ENCODE data around the gene PCSK7.
A peak's percentile ranks its signal among the peaks of the same experiment; 100 is the strongest.
"Not testable (repeated sequence)": the region's sequence is repeated elsewhere in the genome, so short reads cannot be mapped to it uniquely, and the experiment has no call there.

Gene PCSK7

DNA sequence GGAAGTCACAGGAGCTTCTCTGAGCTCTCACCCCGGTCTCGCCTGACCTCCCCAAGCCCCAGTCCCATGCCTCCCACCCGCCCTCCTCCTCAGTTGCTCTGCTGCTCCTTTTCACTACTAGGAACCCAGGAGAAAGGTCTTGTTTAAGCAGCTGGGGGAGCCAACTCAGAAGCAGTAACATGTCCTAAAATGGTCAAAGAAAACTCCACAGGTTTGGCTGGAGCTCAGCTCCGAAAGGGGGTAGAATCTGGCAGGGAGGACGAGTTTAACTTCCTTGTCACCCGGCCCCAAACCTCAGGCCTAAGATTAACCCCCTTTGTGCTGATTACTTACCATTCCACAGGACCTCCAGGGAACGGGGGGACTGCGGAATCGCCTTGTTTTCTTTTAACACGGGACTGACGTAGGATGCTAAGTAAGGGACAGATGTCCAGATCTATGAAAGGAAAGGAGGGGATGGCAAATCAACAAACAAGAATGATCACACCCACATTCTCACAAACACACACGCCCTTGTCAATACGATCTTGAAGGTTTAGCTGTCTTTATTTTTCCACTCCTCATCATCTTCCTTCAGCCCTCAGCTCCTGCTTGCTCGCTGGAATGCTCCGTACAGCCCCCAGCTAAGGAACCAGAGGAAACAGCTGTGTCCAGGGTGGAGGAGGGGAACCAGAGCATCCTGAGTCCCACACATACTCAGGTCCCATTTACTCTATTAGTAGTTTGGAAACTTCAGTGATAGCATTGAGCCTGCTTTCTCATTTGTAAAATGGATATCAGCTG is 13.5 kb downstream of the PCSK7 start:
- no peak for DNase-seq (ENCODE audit: insufficient read length, low spot score)
- no peak for FAIRE-seq

DNA sequence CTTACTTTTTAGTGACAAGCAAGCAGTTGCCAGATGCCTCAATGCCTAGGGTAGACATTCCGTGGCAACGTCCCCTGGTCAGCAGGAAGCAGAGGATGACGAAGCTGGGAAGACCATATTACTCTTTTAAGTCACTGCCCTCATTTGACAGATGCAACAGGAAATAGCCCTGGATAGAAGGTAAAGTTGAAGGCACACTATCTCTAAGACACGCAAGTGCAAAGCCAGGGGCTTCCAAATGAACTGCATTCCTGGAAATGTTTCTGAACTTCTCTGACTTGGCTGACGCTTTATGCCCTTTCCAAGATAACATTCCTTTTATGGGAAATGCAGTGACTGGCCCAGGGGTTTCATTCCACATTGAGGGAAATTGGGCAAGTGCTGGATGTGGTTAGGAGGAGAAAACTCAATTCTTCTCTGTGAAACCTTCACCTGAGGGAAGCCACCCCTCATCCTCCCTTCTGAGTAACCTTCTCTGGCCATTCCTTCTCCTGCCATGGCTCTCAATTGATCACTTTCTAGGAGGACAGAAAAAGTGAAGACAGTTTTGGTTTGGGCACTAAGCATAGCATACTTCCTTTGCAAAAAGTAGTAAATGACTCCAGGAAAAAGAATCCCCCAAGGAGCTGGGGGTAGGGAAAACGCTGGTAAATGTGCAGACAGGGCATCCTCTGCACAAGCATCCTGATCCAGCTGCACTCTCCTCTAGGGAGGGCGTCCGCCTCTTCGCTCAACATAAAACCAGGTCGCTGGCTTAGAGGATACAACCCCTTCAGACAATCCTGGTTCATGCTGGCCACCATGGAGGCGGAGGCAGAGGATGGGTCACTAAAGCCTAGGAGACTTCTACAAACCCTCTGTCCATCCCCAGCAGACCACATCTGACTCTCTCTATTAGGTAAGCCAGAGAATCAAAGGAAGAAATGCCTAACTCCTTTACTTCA is 14.5 kb downstream of the PCSK7 start:
- no peak for DNase-seq (ENCODE audit: insufficient read length, low spot score)
- FAIRE-seq, result no peak

DNA sequence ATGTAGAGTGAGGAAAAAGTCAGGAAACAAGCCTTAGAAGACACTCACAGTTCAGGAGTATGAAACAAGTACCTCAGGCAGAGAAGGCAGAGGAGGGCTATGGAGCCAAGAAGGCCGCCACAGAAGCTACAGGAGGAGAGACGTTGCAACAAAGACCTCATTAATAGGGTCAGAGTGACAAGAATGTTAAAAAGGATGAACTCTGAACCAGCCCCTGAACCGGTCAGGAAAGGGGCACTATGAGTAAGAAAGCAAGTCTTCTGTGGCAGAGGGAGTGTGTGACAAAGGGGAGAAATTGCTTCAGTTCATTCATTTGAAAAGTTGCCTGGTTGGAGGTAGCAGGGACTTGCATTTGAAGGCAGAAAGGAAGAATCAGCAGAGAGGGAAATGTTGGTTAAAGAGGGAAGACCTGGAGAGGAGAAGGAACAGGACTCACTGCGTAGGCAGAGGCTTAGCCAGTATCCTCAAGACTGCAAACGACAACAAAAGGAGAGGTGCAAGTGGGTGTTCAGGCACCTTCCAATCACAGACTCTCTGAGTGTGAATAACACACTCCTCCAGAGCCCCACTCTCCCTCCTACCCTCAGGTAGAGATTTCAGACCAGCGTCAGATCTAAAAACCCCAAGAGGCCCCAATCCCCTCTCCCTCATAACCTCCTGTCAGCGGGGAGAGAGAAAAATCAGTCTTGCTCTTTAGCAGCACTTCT is 17.3 kb downstream of the PCSK7 start:
- FAIRE-seq (no peak), DNase-seq (ENCODE audit: insufficient read length, low spot score) (no peak)

- DNase-seq (ENCODE audit: insufficient read length, low spot score) (no peak), FAIRE-seq (no peak)
Observed at GRCh38 chr11:117212697-117213355, 19.0 kb downstream of the PCSK7 start.

DNA sequence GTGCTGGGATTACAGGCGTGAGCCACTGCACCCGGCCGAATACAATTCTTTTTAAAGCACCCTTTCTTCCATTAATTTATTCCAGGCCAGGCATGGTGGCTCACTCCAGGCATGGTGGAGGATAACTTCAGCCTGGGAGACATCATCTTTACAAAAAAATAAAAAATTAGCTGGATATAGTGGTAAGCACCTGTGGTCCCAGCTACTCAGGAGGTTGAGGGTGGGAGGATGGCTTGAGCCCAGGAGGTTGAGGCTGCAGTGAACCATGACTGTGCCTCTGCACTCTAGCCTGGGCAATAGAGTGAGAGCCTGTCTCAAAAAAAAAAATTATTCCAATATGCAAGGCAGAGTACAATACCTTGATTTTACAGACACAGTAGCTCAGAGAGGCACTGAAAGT is 21.3 kb downstream of the PCSK7 start:
- FAIRE-seq (no peak), DNase-seq (ENCODE audit: insufficient read length, low spot score) (no peak)

DNA sequence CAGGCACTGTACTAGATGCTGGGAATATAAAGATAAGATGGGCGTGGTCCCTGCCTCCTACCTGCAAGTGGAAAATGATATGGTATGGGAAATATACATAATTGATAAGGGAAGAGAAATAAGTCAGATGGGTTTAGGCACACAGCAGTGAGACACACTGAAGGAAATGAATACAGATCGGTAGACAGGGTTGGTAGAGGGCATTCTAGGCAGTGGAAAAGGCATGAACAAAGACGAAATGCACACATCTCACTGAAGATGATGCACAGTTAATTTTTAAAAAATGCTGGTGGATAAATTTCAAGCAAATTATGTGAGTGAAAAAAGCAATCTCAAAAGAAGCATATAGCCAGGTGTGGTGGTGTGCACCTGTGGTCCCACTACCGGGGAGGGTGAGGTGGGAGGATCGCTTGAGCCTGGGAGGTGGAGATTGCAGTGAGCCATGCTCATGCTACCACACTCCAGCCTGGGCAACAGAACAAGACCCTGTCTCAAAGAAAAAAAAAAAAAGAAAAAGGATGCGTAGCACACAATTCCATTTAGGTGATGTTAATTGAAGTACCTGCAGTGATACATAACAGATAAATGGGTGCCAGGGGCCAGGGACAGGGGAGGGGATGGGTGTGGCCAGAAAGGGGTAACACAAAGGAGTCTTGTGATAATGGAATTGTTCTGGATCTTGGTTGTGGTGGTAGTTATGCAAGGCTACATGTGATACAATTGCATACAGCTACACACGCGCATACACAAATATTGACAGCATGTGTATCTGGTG is 22.3 kb downstream of the PCSK7 start:
- not testable (repeated sequence) for FAIRE-seq; DNase-seq (ENCODE audit: insufficient read length, low spot score)

- not testable (repeated sequence) for DNase-seq (ENCODE audit: insufficient read length, low spot score); FAIRE-seq
Observed at GRCh38 chr11:117208710-117209109, 23.2 kb downstream of the PCSK7 start.

DNA sequence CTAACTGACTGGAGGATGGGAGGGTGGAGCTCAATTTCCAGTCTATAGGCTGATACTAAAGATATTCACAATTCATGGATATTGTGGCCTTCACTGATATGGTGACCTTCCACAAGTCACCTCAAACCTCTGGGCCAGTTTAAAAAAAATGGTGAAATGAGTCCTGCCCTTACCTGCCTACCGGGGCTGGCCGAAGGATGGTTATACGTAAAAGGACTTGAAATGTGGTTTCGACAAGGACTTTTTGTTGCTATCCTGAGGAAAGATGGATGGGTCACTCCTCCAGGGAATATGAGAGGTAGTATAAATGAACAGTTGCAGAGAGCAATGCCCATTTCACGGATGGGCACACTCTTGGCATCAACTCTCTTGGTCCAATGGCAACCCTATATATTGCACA is 24.4 kb downstream of the PCSK7 start:
- DNase-seq (ENCODE audit: insufficient read length, low spot score); FAIRE-seq: not testable (repeated sequence)

DNA sequence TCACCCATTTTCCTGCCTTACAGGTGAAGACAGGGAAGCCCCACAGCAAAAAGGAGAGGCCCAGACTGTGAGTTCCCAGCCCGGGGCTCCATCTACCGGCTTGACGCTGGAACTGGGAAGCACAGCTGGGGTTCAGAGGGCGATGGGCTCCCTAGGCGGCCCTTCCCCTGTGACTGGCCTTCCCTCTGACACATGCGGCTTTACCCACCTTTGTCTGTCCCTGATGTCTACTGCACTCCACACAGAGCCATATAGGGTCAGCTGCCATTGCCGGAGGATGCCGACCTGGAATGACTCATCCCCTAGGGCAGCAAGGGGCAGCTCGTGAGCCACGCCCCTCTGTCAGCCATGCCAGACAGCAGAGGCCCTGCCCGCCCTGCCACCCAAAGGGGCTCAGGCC is 25.0 kb downstream of the PCSK7 start:
- not testable (repeated sequence) for FAIRE-seq; DNase-seq (ENCODE audit: insufficient read length, low spot score)

GRCh38 chr11:117206111-117206510 is 25.8 kb downstream of the PCSK7 start:
- peak; percentile 53 for FAIRE-seq
- not testable (repeated sequence) for DNase-seq (ENCODE audit: insufficient read length, low spot score)

DNA sequence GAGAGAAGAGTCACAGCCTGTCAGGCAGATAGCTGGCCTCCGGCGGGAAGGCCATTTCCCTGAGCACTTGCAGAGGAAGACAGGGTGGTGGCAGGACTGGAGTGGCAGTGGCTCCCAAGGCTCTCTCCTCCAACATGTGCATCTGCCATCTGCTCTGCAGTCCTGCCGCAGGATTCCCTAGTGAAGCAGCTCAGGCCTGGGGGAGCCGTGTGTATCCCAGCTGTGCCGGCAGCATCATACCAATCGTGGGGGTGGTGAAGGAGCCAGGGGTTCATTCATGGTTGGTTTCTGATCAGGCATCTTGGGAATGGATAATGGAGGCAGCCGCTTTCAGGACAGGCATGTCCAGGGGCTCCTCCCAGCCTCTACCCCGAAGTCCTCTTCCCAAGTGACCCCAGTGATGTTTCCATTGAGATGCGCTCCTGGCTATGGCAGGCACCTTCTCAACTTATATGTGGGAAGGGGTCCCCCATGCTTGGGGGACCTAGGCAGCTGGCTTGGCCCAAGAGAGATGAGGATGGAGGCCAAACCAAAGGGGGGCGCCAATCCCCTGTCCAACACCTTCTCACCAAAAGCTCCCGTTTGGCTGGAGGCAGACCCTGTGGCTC is 26.6 kb downstream of the PCSK7 start:
- FAIRE-seq (no peak), DNase-seq (ENCODE audit: insufficient read length, low spot score) (no peak)

- FAIRE-seq (no peak), DNase-seq (ENCODE audit: insufficient read length, low spot score) (no peak)
Observed at GRCh38 chr11:117204283-117205080, 27.4 kb downstream of the PCSK7 start.

- no peak for FAIRE-seq
Observed at GRCh38 chr11:117203069-117203407, 28.8 kb downstream of the PCSK7 start.

GRCh38 chr11:117202386-117203068 is 29.3 kb downstream of the PCSK7 start:
- DNase-seq (ENCODE audit: insufficient read length, low spot score) (no peak), FAIRE-seq (no peak)

More at GRCh38 chr11:117203069-117203407, 28.8 kb downstream of the PCSK7 start:
- DNase-seq (ENCODE audit: insufficient read length, low spot score), result no peak

- FAIRE-seq (no peak), DNase-seq (ENCODE audit: insufficient read length, low spot score) (no peak)
Observed at GRCh38 chr11:117201658-117202305, 30.1 kb downstream of the PCSK7 start.

DNA sequence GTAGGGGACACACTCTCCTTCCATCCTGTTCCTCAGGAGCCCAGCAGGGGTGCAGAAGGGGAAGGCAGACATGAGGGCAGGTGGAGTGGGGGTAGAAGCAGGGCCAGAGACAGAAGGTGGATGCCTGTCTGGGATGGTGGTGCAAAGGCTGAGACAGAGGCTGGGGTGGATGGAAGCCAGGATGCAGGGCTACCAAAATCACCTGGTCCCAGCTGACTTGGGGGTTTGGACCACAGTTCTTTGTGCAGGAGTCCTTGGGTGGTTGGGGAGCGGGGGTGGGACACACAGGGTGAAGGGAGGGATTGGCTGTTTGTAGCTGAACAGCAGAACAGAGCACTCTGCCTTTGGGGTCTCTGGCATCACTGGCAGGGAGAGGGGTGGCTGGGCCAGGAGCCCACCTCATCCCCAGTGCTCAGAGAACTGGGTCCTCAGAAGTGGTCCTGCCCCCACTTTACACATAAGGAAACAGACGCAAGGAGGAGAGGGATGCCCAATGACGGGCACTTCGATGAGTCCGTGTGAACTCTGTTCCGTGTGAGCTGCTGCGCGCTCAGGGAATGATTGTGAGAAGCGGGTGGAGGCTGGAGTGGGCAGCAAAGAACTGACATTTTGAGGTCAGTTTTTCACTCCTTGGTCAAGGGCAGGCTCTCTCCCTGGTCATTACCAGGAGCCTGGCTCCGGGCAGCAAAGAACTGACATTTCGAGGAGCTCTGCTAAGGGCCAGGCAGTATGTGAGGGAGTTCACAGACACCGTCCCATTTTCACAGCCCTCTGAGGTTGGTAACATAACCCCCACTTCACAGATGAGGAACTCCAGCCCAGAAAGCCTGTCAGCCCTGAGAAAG is 30.8 kb downstream of the PCSK7 start:
- DNase-seq (ENCODE audit: insufficient read length, low spot score) (no peak), FAIRE-seq (no peak)

Measured in GM19239 (cell line).